PFSK-1 (cell line): Measurements from ENCODE around the gene RARRES1.

Experiments
- FOXP2 ChIP-seq: optimal IDR thresholded peaks from 2 replicates; pipeline ENCODE3; 2011; ENCODE audit warnings: borderline replicate concordance, control low read depth, inconsistent platforms; ENCODE audit not compliant: insufficient read depth; ENCODE audit errors: extremely low read length, extremely low read depth
- POLR2AphosphoS5 ChIP-seq: IDR thresholded peaks from 2 replicates; pipeline ENCODE4 v1.6.1; 2012; ENCODE audit warnings: low read depth, mild to moderate bottlenecking, control low read depth, low read length, moderate library complexity
- REST ChIP-seq, 2 experiments: IDR thresholded peaks; 2 replicates each; pipeline versions ENCODE4 v1.6.1 to v1.8.0; 2011 to 2012; ENCODE audit warnings: low read depth in 2 of 2, low read length in 2 of 2, control low read depth in 1 of 2, inconsistent platforms in 1 of 2, mild to moderate bottlenecking in 1 of 2, moderate library complexity in 1 of 2; ENCODE audit not compliant: insufficient read depth in 1 of 2
- SIN3A ChIP-seq: IDR thresholded peaks from 2 replicates; pipeline ENCODE4 v1.6.1; 2012; ENCODE audit warnings: mild to moderate bottlenecking, low read length, moderate library complexity, borderline replicate concordance; ENCODE audit not compliant: insufficient read depth
- TAF1 ChIP-seq: IDR thresholded peaks from 2 replicates; pipeline ENCODE4 v1.6.1; 2012; ENCODE audit warnings: low read length, control low read depth, borderline replicate concordance; ENCODE audit not compliant: insufficient read depth

RARRES1 gene

GRCh38 chr3:158735296-158736033 is 3.2 kb upstream of the RARRES1 start:
- TF ChIP-seq FOXP2 (no peak), REST (IDR thresholded peaks at IDR 0.05; ENCODE audit: insufficient read depth in 1 of 2, low read depth in 2 of 2, low read length in 2 of 2) (no peak), SIN3A (no peak), TAF1 (no peak), POLR2AphosphoS5 (no peak)

- TF ChIP-seq REST (IDR thresholded peaks at IDR 0.05; ENCODE audit: insufficient read depth in 1 of 2, low read depth in 2 of 2, low read length in 2 of 2) (no peak), FOXP2 (no peak), SIN3A (no peak), POLR2AphosphoS5 (no peak), TAF1 (no peak)
Observed at GRCh38 chr3:158733656-158734055, 1.4 kb upstream of the RARRES1 start.

GRCh38 chr3:158732856-158733200 is 571 bp upstream of the RARRES1 start:
- TF ChIP-seq TAF1 (no peak), POLR2AphosphoS5 (no peak), FOXP2 (no peak), REST (IDR thresholded peaks at IDR 0.05; ENCODE audit: insufficient read depth in 1 of 2, low read depth in 2 of 2, low read length in 2 of 2) (no peak), SIN3A (no peak)

GRCh38 chr3:158731486-158731885 is 771 bp downstream of the RARRES1 start:
- TF ChIP-seq POLR2AphosphoS5 (no peak), REST (IDR thresholded peaks at IDR 0.05; ENCODE audit: insufficient read depth in 1 of 2, low read depth in 2 of 2, low read length in 2 of 2) (no peak), FOXP2 (no peak), SIN3A (no peak), TAF1 (no peak)

- TF ChIP-seq POLR2AphosphoS5 (no peak), SIN3A (no peak), FOXP2 (no peak), REST (IDR thresholded peaks at IDR 0.05; ENCODE audit: insufficient read depth in 1 of 2, low read depth in 2 of 2, low read length in 2 of 2) (no peak), TAF1 (no peak)
Observed at GRCh38 chr3:158728851-158729250, 3.4 kb downstream of the RARRES1 start.
